ENCODE data around the gene ZFP57.
A peak's percentile ranks its signal among the peaks of the same experiment; 100 is the strongest.

ZFP57 gene

GRCh38 chr6:29626948-29627754, 53.8 kb downstream of the ZFP57 start:
- H3K27ac ChIP-seq (ENCODE audit: insufficient read depth, low read length, poor library complexity, severe bottlenecking), result peak overlapping the region; percentile 66

GRCh38 chr6:29625337-29625930, 55.5 kb downstream of the ZFP57 start:
- peaks cover 14% of the 10 kb centered on the region for H3K4me1 ChIP-seq (ENCODE audit: control insufficient read depth, insufficient read depth, low read length, poor library complexity, severe bottlenecking)
- H3K9me3 ChIP-seq (ENCODE audit: control insufficient read depth, low read length), result no peaks in the 10 kb centered on the region
- H3K27me3 ChIP-seq (replicated peaks; ENCODE audit: control insufficient read depth, insufficient read depth, low read length, poor library complexity, severe bottlenecking), result no peaks in the 10 kb centered on the region
- H3K36me3 ChIP-seq (ENCODE audit: control insufficient read depth, insufficient read depth, low read length), result peaks cover 10% of the 10 kb centered on the region
- H3K4me3 ChIP-seq (ENCODE audit: insufficient read depth, low read depth, low read length, poor library complexity, severe bottlenecking), result no peak overlapping the region
- no peak overlapping the region for H3K27ac ChIP-seq (ENCODE audit: insufficient read depth, low read length, poor library complexity, severe bottlenecking)
- no peak for DNase-seq

More at GRCh38 chr6:29626948-29627754, 53.8 kb downstream of the ZFP57 start:
- peaks cover 26% of the 10 kb centered on the region for H3K4me1 ChIP-seq (ENCODE audit: control insufficient read depth, insufficient read depth, low read length, poor library complexity, severe bottlenecking)
- H3K27me3 ChIP-seq (replicated peaks; ENCODE audit: control insufficient read depth, insufficient read depth, low read length, poor library complexity, severe bottlenecking), result no peaks in the 10 kb centered on the region
- H3K9me3 ChIP-seq (ENCODE audit: control insufficient read depth, low read length), result no peaks in the 10 kb centered on the region
- peaks cover 4% of the 10 kb centered on the region for H3K36me3 ChIP-seq (ENCODE audit: control insufficient read depth, insufficient read depth, low read length)
- DNase-seq, result no peak
- peak overlapping the region; percentile 70 for H3K4me3 ChIP-seq (ENCODE audit: insufficient read depth, low read depth, low read length, poor library complexity, severe bottlenecking)

DNA sequence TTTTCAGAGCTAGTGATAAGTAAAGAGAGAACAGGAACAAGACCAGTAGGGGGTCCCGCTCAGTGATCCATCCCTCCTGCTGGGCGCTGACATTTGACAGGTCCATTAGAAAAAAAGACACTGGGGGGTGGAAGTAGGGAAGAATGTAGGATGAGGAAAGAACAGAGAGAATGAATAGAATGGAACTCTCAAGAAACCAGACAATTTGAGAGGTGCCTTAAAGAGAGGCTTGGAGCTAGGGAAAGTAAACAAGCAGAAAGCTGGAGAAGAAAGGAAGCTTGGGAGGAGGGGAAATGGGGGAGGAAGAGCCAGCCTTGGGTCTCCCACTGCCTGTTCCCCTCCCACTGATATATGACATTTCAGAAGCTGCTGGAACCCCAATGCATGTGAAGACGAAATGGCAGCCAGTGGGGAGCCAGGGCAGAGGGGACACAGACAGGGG, 56.4 kb downstream of the ZFP57 start:
- Histone ChIP-seq H3K4me3 (ENCODE audit: insufficient read depth, low read depth, low read length, poor library complexity, severe bottlenecking) (no peak overlapping the region), H3K4me1 (ENCODE audit: control insufficient read depth, insufficient read depth, low read length, poor library complexity, severe bottlenecking) (peaks cover 14% of the 10 kb centered on the region), H3K9me3 (ENCODE audit: control insufficient read depth, low read length) (no peaks in the 10 kb centered on the region), H3K27me3 (replicated peaks; ENCODE audit: control insufficient read depth, insufficient read depth, low read length, poor library complexity, severe bottlenecking) (no peaks in the 10 kb centered on the region), H3K36me3 (ENCODE audit: control insufficient read depth, insufficient read depth, low read length) (peaks cover 15% of the 10 kb centered on the region), H3K27ac (ENCODE audit: insufficient read depth, low read length, poor library complexity, severe bottlenecking) (no peak overlapping the region)
- no peak for DNase-seq

All from effector memory CD4-positive, alpha-beta T cell (primary cell).